ENCODE measurements around the gene MED27. TPM values are rescaled to one million over a fixed set of nuclear protein-coding genes. Genes with fewer than 3 reads are reported as not detected.

The MED27 gene
- polyA plus RNA-seq, 4 donors: 10.8 to 17.8 (median 11.0) TPM

DNA sequence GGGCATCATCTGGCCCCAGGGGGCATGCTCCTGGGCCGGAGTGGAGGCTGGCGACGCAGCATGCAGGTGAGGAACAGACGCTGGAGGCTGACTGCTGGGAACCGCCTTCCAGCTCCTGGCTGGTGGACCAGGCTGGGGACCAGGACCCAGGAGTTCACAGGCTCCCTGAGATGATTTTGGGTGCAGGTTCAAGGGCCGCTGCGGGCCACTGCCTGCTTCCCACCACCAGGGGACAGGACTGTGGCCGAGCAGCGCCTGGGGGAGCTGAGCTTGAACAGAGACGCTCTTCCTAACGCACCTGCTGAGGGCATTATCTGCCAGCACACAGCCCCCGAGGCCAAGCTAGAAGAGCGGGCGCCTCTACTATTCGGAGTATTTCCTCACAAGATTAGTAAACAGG is 207.7 kb downstream of the MED27 start:
- FAIRE-seq: no peak
- WGBS, 3 donors: 92 to 95% (median 93%) methylated on average over 15 of the region's 15 CpGs

GRCh38 chr9:131870156-131870555 is 209.5 kb downstream of the MED27 start:
- 92 to 95% (median 94%) methylated on average over 12 of the region's 12 CpGs for WGBS, 3 donors
- no peak overlapping the region for H3K4me3 ChIP-seq (ENCODE audit: low read depth in 1 of 3, low read length in 3 of 3)
- no peak for DNase-seq
- H3K9me3 ChIP-seq (ENCODE audit: control insufficient read depth in 2 of 2, insufficient read depth in 1 of 2, low read depth in 1 of 2, low read length in 1 of 2): no peaks in the 10 kb centered on the region
- peaks cover 0 to 22% (median 0%) of the 10 kb centered on the region in 3 donors for H3K36me3 ChIP-seq (ENCODE audit: control insufficient read depth in 3 of 3, insufficient read depth in 2 of 3, low read depth in 1 of 3, low read length in 3 of 3)
- no peak overlapping the region for H3K27ac ChIP-seq (ENCODE audit: low read depth in 1 of 3, low read length in 2 of 3)
- FAIRE-seq: no peak
- H3K27me3 ChIP-seq (ENCODE audit: control insufficient read depth in 3 of 3, insufficient read depth in 3 of 3, low read length in 3 of 3): no peaks in the 10 kb centered on the region
- H3K4me1 ChIP-seq (ENCODE audit: control insufficient read depth in 3 of 3, insufficient read depth in 2 of 3, low read depth in 1 of 3, low read length in 2 of 3): no peaks in the 10 kb centered on the region

More for the DNA sequence above, 207.7 kb downstream of the MED27 start:
- no peaks in the 10 kb centered on the region for H3K9me3 ChIP-seq (ENCODE audit: control insufficient read depth in 2 of 2, insufficient read depth in 1 of 2, low read depth in 1 of 2, low read length in 1 of 2)
- DNase-seq: no peak
- no peaks in the 10 kb centered on the region for H3K4me1 ChIP-seq (ENCODE audit: control insufficient read depth in 3 of 3, insufficient read depth in 2 of 3, low read depth in 1 of 3, low read length in 2 of 3)
- H3K27ac ChIP-seq (ENCODE audit: low read depth in 1 of 3, low read length in 2 of 3): no peak overlapping the region
- no peaks in the 10 kb centered on the region for H3K27me3 ChIP-seq (ENCODE audit: control insufficient read depth in 3 of 3, insufficient read depth in 3 of 3, low read length in 3 of 3)
- H3K36me3 ChIP-seq (ENCODE audit: control insufficient read depth in 3 of 3, insufficient read depth in 2 of 3, low read depth in 1 of 3, low read length in 3 of 3): peaks cover 0 to 22% (median 0%) of the 10 kb centered on the region in 3 donors
- no peak overlapping the region for H3K4me3 ChIP-seq (ENCODE audit: low read depth in 1 of 3, low read length in 3 of 3)

DNA sequence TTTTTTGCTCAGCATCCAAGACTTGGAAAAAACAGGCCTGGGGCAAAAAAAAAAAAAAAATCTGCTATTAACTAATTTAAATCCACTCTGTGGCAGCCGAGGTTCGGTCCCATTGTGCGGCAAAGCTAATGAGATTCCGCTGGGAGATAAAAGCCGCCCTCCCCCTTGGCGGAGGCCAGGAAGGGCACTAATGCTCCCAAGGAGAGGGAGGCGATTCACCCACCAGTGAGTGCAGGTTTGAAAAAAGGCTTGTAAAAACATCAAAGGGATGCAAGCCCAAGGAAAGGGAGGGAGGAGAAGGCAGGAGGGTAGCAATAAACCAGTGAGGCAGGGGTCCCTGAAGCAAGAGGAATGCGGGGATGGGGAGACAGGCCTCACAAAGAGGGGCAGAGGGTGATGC is 210.3 kb downstream of the MED27 start:
- Histone ChIP-seq H3K27me3 (ENCODE audit: control insufficient read depth in 3 of 3, insufficient read depth in 3 of 3, low read length in 3 of 3) (no peaks in the 10 kb centered on the region), H3K9me3 (ENCODE audit: control insufficient read depth in 2 of 2, insufficient read depth in 1 of 2, low read depth in 1 of 2, low read length in 1 of 2) (no peaks in the 10 kb centered on the region), H3K27ac (ENCODE audit: low read depth in 1 of 3, low read length in 2 of 3) (no peak overlapping the region), H3K36me3 (ENCODE audit: control insufficient read depth in 3 of 3, insufficient read depth in 2 of 3, low read depth in 1 of 3, low read length in 3 of 3) (peaks cover 0 to 24% (median 0%) of the 10 kb centered on the region in 3 donors), H3K4me3 (ENCODE audit: low read depth in 1 of 3, low read length in 3 of 3) (no peak overlapping the region), H3K4me1 (ENCODE audit: control insufficient read depth in 3 of 3, insufficient read depth in 2 of 3, low read depth in 1 of 3, low read length in 2 of 3) (no peaks in the 10 kb centered on the region)
- FAIRE-seq (no peak), DNase-seq (no peak)
- WGBS, 3 donors: 89 to 91% (median 91%) methylated on average over 8 of the region's 8 CpGs

- Histone ChIP-seq H3K27ac (ENCODE audit: low read depth in 1 of 3, low read length in 2 of 3) (no peak overlapping the region), H3K27me3 (ENCODE audit: control insufficient read depth in 3 of 3, insufficient read depth in 3 of 3, low read length in 3 of 3) (no peaks in the 10 kb centered on the region), H3K36me3 (ENCODE audit: control insufficient read depth in 3 of 3, insufficient read depth in 2 of 3, low read depth in 1 of 3, low read length in 3 of 3) (peaks cover 0 to 21% (median 0%) of the 10 kb centered on the region in 3 donors), H3K4me1 (ENCODE audit: control insufficient read depth in 3 of 3, insufficient read depth in 2 of 3, low read depth in 1 of 3, low read length in 2 of 3) (no peaks in the 10 kb centered on the region), H3K9me3 (ENCODE audit: control insufficient read depth in 2 of 2, insufficient read depth in 1 of 2, low read depth in 1 of 2, low read length in 1 of 2) (no peaks in the 10 kb centered on the region), H3K4me3 (ENCODE audit: low read depth in 1 of 3, low read length in 3 of 3) (no peak overlapping the region)
- no peak for FAIRE-seq
- 84 to 97% (median 91%) methylated on average over 10 of the region's 10 CpGs for WGBS, 3 donors
- DNase-seq: no peak
Measured at GRCh38 chr9:131868766-131869165, 210.9 kb downstream of the MED27 start.

DNA sequence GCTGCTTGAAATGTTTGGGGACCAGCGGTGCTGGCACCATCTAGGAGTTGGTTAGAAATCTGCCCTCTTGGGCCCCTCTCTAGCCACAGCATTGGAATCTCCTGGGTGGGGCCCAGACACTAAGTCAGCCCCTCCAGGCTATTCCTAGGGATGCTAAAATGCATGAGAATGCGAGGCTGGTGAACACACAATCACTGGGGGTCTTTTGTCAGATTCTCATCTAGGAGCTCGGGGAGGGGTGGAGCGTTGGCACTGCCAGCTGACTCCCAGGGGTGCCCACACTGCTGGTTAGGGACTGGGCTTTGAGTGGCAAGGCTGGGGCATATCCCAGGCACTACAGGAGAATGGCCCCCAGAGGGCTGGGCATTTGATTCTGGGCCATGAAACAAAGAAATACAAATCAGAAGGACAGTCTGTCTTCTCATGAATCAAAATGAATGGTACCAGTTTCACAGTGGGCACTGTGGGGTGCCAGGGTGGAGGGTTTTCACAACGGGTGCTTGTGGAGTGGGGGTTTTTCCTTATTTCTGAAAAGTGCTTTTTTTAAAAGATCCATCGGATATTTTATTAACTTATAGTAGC is 212.0 kb downstream of the MED27 start:
- no peaks in the 10 kb centered on the region for H3K9me3 ChIP-seq (ENCODE audit: control insufficient read depth in 2 of 2, insufficient read depth in 1 of 2, low read depth in 1 of 2, low read length in 1 of 2)
- H3K36me3 ChIP-seq (ENCODE audit: control insufficient read depth in 3 of 3, insufficient read depth in 2 of 3, low read depth in 1 of 3, low read length in 3 of 3): peaks cover 0 to 26% (median 0%) of the 10 kb centered on the region in 3 donors
- no peak for FAIRE-seq
- no peaks in the 10 kb centered on the region for H3K4me1 ChIP-seq (ENCODE audit: control insufficient read depth in 3 of 3, insufficient read depth in 2 of 3, low read depth in 1 of 3, low read length in 2 of 3)
- H3K27ac ChIP-seq (ENCODE audit: low read depth in 1 of 3, low read length in 2 of 3): no peak overlapping the region
- no peak for DNase-seq
- H3K4me3 ChIP-seq (ENCODE audit: low read depth in 1 of 3, low read length in 3 of 3): no peak overlapping the region
- H3K27me3 ChIP-seq (ENCODE audit: control insufficient read depth in 3 of 3, insufficient read depth in 3 of 3, low read length in 3 of 3): no peaks in the 10 kb centered on the region
- 94 to 97% (median 97%) methylated on average over 6 of the region's 6 CpGs for whole genome bisulfite sequencing, 3 donors

GRCh38 chr9:131865446-131866195 is 214.0 kb downstream of the MED27 start:
- no peak overlapping the region for H3K27ac ChIP-seq (ENCODE audit: low read depth in 1 of 3, low read length in 2 of 3)
- H3K27me3 ChIP-seq (ENCODE audit: control insufficient read depth in 3 of 3, insufficient read depth in 3 of 3, low read length in 3 of 3): no peaks in the 10 kb centered on the region
- DNase-seq (no peak), FAIRE-seq (no peak)
- peaks cover 0 to 33% (median 0%) of the 10 kb centered on the region in 3 donors for H3K36me3 ChIP-seq (ENCODE audit: control insufficient read depth in 3 of 3, insufficient read depth in 2 of 3, low read depth in 1 of 3, low read length in 3 of 3)
- 89 to 93% (median 90%) methylated on average over 10 of the region's 10 CpGs for WGBS, 3 donors
- no peaks in the 10 kb centered on the region for H3K4me1 ChIP-seq (ENCODE audit: control insufficient read depth in 3 of 3, insufficient read depth in 2 of 3, low read depth in 1 of 3, low read length in 2 of 3)
- H3K9me3 ChIP-seq (ENCODE audit: control insufficient read depth in 2 of 2, insufficient read depth in 1 of 2, low read depth in 1 of 2, low read length in 1 of 2): no peaks in the 10 kb centered on the region
- no peak overlapping the region for H3K4me3 ChIP-seq (ENCODE audit: low read depth in 1 of 3, low read length in 3 of 3)

DNA sequence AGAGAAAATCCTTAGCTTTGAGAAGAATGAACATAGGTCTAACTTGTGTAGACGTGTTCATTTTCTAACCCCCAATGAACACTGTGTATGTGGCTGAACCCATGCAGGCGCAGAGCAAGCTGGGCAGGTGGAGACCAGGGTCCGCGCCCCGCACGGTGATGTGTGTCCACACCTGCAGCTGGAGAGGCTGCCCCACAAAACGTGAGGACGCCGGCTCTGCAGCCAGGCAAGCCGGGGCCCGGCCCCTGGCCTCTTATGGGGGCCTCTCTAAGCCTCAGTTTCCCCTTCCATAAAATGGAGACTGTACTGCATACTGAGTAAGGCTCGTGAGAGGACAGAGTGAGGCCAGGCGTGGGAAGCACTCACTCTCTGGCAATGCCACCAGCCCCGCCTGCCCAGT is 215.1 kb downstream of the MED27 start:
- Histone ChIP-seq H3K4me3 (ENCODE audit: low read depth in 1 of 3, low read length in 3 of 3) (no peak overlapping the region), H3K36me3 (ENCODE audit: control insufficient read depth in 3 of 3, insufficient read depth in 2 of 3, low read depth in 1 of 3, low read length in 3 of 3) (peaks cover 0 to 42% (median 5%) of the 10 kb centered on the region in 3 donors), H3K27ac (ENCODE audit: low read depth in 1 of 3, low read length in 2 of 3) (no peak overlapping the region), H3K27me3 (ENCODE audit: control insufficient read depth in 3 of 3, insufficient read depth in 3 of 3, low read length in 3 of 3) (no peaks in the 10 kb centered on the region), H3K9me3 (ENCODE audit: control insufficient read depth in 2 of 2, insufficient read depth in 1 of 2, low read depth in 1 of 2, low read length in 1 of 2) (no peaks in the 10 kb centered on the region), H3K4me1 (ENCODE audit: control insufficient read depth in 3 of 3, insufficient read depth in 2 of 3, low read depth in 1 of 3, low read length in 2 of 3) (no peaks in the 10 kb centered on the region)
- DNase-seq: no peak
- FAIRE-seq: no peak
- 91 to 95% (median 95%) methylated on average over 14 of the region's 14 CpGs for WGBS, 3 donors

- no peak for FAIRE-seq
- H3K4me1 ChIP-seq (ENCODE audit: control insufficient read depth in 3 of 3, insufficient read depth in 2 of 3, low read depth in 1 of 3, low read length in 2 of 3): no peaks in the 10 kb centered on the region
- no peak overlapping the region for H3K27ac ChIP-seq (ENCODE audit: low read depth in 1 of 3, low read length in 2 of 3)
- peaks cover 0 to 44% (median 5%) of the 10 kb centered on the region in 3 donors for H3K36me3 ChIP-seq (ENCODE audit: control insufficient read depth in 3 of 3, insufficient read depth in 2 of 3, low read depth in 1 of 3, low read length in 3 of 3)
- no peak overlapping the region for H3K4me3 ChIP-seq (ENCODE audit: low read depth in 1 of 3, low read length in 3 of 3)
- no peaks in the 10 kb centered on the region for H3K9me3 ChIP-seq (ENCODE audit: control insufficient read depth in 2 of 2, insufficient read depth in 1 of 2, low read depth in 1 of 2, low read length in 1 of 2)
- DNase-seq: no peak
- no peaks in the 10 kb centered on the region for H3K27me3 ChIP-seq (ENCODE audit: control insufficient read depth in 3 of 3, insufficient read depth in 3 of 3, low read length in 3 of 3)
- WGBS, 3 donors: 74 to 92% (median 88%) methylated on average over 16 of the region's 16 CpGs
Measured at GRCh38 chr9:131863306-131863896, 216.3 kb downstream of the MED27 start.

Measured in small intestine (tissue), 7 donors.